NCI-H1436 (cell line): ENCODE measurements around the gene THNSL1.
A peak's percentile ranks its signal among the peaks of the same experiment; 100 is the strongest.
"Not testable (repeated sequence)": the region's sequence is repeated elsewhere in the genome, so short reads cannot be mapped to it uniquely, and the experiment has no call there.

Experiments used
- DNase-seq: peaks from one replicate; lab custom pipeline; 2025; lab: John Stamatoyannopoulos, UW

Gene THNSL1

GRCh38 chr10:25016376-25017153, at the start of gene THNSL1:
THNSL1 (plus strand) TSS chr10:25016612; CDS start chr10:25023224, 6,612 bp downstream.
- DNase-seq = peak; percentile 98

- DNase-seq = no peak
These were observed 49.4 kb upstream of the THNSL1 start for GRCh38 chr10:24966962-24967481.

- DNase-seq = no peak
These were observed 48.1 kb upstream of the THNSL1 start for GRCh38 chr10:24968349-24968748.

- DNase-seq = not testable (repeated sequence)
These were observed 47.5 kb upstream of the THNSL1 start for GRCh38 chr10:24968951-24969350.

GRCh38 chr10:24969841-24970281, 46.6 kb upstream of the THNSL1 start:
- no peak for DNase-seq

- DNase-seq = no peak
These were observed 45.0 kb upstream of the THNSL1 start for GRCh38 chr10:24971374-24971773.

GRCh38 chr10:24973163-24973562, 43.2 kb upstream of the THNSL1 start:
- no peak for DNase-seq

- DNase-seq = no peak
These were observed 41.4 kb upstream of the THNSL1 start for GRCh38 chr10:24974976-24975375.

- no peak for DNase-seq
These were observed 36.7 kb upstream of the THNSL1 start for GRCh38 chr10:24979685-24980084.

GRCh38 chr10:24981161-24981710, 35.2 kb upstream of the THNSL1 start:
- no peak for DNase-seq

GRCh38 chr10:24982319-24983112, 33.9 kb upstream of the THNSL1 start:
- DNase-seq = no peak

- DNase-seq = no peak
These were observed 33.3 kb upstream of the THNSL1 start for GRCh38 chr10:24983130-24983529.

GRCh38 chr10:24983946-24984345, 32.5 kb upstream of the THNSL1 start:
- no peak for DNase-seq

GRCh38 chr10:24984906-24985305, 31.5 kb upstream of the THNSL1 start:
- no peak for DNase-seq

GRCh38 chr10:24988831-24989640, 27.4 kb upstream of the THNSL1 start:
- DNase-seq = no peak

- no peak for DNase-seq
These were observed 26.5 kb upstream of the THNSL1 start for GRCh38 chr10:24989867-24990266.

GRCh38 chr10:24991298-24991697, 25.1 kb upstream of the THNSL1 start:
- no peak for DNase-seq

GRCh38 chr10:24992512-24993133, 23.8 kb upstream of the THNSL1 start:
- no peak for DNase-seq

- DNase-seq = no peak
These were observed 23.0 kb upstream of the THNSL1 start for GRCh38 chr10:24993237-24993958.

GRCh38 chr10:24995072-24995471, 21.3 kb upstream of the THNSL1 start:
- no peak for DNase-seq

- no peak for DNase-seq
These were observed 18.4 kb upstream of the THNSL1 start for GRCh38 chr10:24998044-24998443.
